ENCODE data around the gene MDH1B. TPM values are rescaled to one million over a fixed set of nuclear protein-coding genes. Genes with fewer than 3 reads are reported as not detected.

MDH1B gene
- total RNA-seq, 1 donor from 2014 or later = 1.3 TPM

DNA sequence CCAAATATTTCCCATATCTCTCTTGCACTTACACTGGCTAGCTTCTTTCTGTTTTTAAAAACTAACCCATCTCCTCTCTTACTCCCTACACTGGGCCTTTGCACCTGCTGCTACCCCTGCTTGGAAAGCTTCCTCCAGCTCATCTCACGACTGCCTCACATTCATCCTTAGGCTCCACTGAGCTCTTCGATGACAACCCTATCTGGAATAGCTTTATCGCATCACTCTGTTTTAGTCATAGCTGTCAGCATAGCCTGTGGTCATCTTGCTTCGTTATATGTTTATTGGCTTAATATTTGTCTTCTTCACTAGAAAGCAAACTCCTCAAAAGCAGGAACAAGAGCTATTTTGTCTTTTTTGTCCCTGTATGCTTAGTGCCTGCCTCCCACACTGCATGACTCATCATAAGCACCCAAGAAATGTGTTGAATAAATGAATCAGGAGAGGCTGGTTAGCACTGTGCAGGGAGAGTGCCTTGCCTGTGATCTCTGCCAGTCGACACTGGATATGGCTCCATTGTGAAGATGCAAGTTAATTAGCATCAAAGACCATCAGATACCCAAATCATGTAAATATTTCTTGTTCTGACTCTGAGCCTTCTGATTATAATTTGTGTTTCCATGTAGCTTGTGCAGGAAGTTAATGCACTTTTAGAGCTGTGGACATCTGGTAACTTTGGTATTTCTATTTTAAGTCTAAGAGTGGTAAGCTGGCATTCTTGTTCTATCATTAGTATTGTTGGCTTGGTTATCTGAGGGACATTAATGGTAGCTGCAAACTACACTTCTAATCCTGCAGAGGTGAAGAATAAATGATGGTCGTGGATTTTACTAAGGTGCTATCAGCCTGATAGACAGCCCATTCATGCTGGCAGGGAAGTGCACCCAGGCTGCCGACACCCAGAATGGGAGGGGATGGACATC is 36.6 kb downstream of the MDH1B start:
- Mint-ChIP-seq H3K36me3 (no peaks in the 10 kb centered on the region), H3K4me3 (no peak overlapping the region), H3K27ac (no peak overlapping the region), H3K9me3 (no peaks in the 10 kb centered on the region), H3K27me3 (ENCODE audit: low read depth) (peaks cover 37% of the 10 kb centered on the region), H3K4me1 (no peaks in the 10 kb centered on the region)
- no peak for DNase-seq (ENCODE audit: low spot score in 2 of 2, unreplicated experiment in 2 of 2)
- TF ChIP-seq CTCF (IDR thresholded peaks at IDR 0.05; ENCODE audit: unreplicated experiment) = no peak

DNA sequence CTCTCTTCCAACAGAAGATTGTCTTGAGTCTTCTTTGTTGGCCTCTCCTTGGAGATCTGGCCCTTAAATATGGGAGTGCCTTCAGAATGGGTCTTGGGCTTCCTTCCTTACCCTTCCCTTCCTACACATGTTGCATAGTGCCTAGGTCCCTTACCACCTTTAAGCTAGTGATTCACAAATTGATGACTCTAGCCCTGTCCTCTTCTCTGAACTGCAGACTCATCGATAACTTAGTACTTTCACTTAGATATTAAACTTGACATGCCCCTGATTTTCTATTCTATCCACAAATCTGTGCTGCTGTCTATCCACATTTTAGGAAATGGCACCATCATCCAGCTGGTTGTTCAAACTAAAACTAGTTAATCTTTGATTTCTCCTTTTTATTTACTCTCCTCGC is 37.8 kb downstream of the MDH1B start:
- H3K36me3 Mint-ChIP-seq = no peaks in the 10 kb centered on the region
- peaks cover 1% of the 10 kb centered on the region for H3K9me3 Mint-ChIP-seq
- peaks cover 34% of the 10 kb centered on the region for H3K27me3 Mint-ChIP-seq (ENCODE audit: low read depth)
- no peak for DNase-seq (ENCODE audit: low spot score in 2 of 2, unreplicated experiment in 2 of 2)
- no peak overlapping the region for H3K27ac Mint-ChIP-seq
- no peak for TF ChIP-seq CTCF (IDR thresholded peaks at IDR 0.05; ENCODE audit: unreplicated experiment)
- H3K4me1 Mint-ChIP-seq = no peaks in the 10 kb centered on the region
- no peak overlapping the region for H3K4me3 Mint-ChIP-seq

GRCh38 chr2:206723288-206723687 is 41.8 kb downstream of the MDH1B start:
- DNase-seq (ENCODE audit: low spot score in 2 of 2, unreplicated experiment in 2 of 2) = no peak
- no peaks in the 10 kb centered on the region for H3K4me1 Mint-ChIP-seq
- H3K36me3 Mint-ChIP-seq = no peaks in the 10 kb centered on the region
- no peak for TF ChIP-seq CTCF (IDR thresholded peaks at IDR 0.05; ENCODE audit: unreplicated experiment)
- no peak overlapping the region for H3K27ac Mint-ChIP-seq
- no peak overlapping the region for H3K4me3 Mint-ChIP-seq
- H3K9me3 Mint-ChIP-seq = peaks cover 4% of the 10 kb centered on the region
- H3K27me3 Mint-ChIP-seq (ENCODE audit: low read depth) = peaks cover 17% of the 10 kb centered on the region

DNA sequence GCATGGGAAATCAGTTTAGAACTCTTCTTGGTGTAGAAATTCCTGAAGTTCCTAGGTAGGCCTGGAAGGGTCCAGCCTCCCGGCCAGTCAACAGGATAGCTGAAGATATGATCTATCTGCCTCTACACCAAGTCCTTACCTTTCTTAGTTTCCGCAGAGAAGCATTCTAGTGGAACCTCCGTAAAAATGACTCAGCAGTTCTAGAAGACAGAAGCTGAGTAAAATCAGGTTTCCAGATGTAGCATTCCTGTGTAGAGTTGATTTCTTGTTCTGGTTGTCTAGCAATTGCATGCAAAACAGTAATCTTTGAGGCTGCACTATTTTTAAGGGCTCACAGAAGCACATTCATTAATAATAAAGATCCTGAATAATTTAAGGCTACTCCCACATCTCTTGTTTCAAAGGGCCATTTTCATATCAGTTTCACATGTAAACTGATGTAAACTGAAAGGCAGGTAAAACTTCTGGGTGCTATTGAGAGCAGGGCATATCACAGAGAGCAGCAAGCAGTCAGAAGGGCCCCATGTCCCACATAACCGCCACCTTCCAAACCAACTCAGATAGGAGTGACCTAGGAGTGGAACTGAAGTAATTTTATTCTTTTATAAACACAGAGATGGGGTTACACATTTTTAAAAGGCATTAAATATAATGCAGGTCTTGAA is 43.7 kb downstream of the MDH1B start:
- no peak for TF ChIP-seq CTCF (IDR thresholded peaks at IDR 0.05; ENCODE audit: unreplicated experiment)
- Mint-ChIP-seq H3K36me3 (no peaks in the 10 kb centered on the region), H3K27ac (no peak overlapping the region), H3K9me3 (peaks cover 4% of the 10 kb centered on the region), H3K4me1 (no peaks in the 10 kb centered on the region), H3K4me3 (no peak overlapping the region), H3K27me3 (ENCODE audit: low read depth) (peaks cover 10% of the 10 kb centered on the region)
- DNase-seq (ENCODE audit: low spot score in 2 of 2, unreplicated experiment in 2 of 2) = no peak

- peaks cover 12% of the 10 kb centered on the region for H3K27me3 Mint-ChIP-seq (ENCODE audit: low read depth)
- peaks cover 4% of the 10 kb centered on the region for H3K9me3 Mint-ChIP-seq
- H3K4me3 Mint-ChIP-seq = no peak within 1 kb of the TSS
- H3K36me3 Mint-ChIP-seq = no peaks in the 10 kb centered on the region
- H3K27ac Mint-ChIP-seq = no peak within 1 kb of the TSS
- TF ChIP-seq CTCF (IDR thresholded peaks at IDR 0.05; ENCODE audit: unreplicated experiment) = no peak
- no peaks in the 10 kb centered on the region for H3K4me1 Mint-ChIP-seq
- DNase-seq (ENCODE audit: low spot score in 2 of 2, unreplicated experiment in 2 of 2) = no peak
Observed at GRCh38 chr2:206718296-206718695, 46.8 kb downstream of the MDH1B start, which contains the start of gene DYTN. DYTN (minus strand) TSS chr2:206718396; CDS start chr2:206718279, 117 bp downstream.
